Left forelimb (tissue), 1 donor: ENCODE results near the gene EIF4A2.
A peak's percentile ranks its signal among the peaks of the same experiment; 100 is the strongest.
"Not testable (repeated sequence)": the region's sequence is repeated elsewhere in the genome, so short reads cannot be mapped to it uniquely, and the experiment has no call there.

ENCODE experiments used
- DNase-seq: peaks from one replicate; pipeline ENCODE4 v3.0.0-alpha.2; 2018; ENCODE audit warnings: low spot score

Gene EIF4A2

GRCh38 chr3:186784820-186785494 lies 1.6 kb downstream of the EIF4A2 start:
- DNase-seq = no peak

- no peak for DNase-seq
Observed at GRCh38 chr3:186785495-186786018, 2.2 kb downstream of the EIF4A2 start.

GRCh38 chr3:186786922-186787321 lies 3.5 kb downstream of the EIF4A2 start:
- no peak for DNase-seq

GRCh38 chr3:186787642-186788481 lies 4.5 kb downstream of the EIF4A2 start:
- DNase-seq = no peak

GRCh38 chr3:186788482-186789370 lies 5.3 kb downstream of the EIF4A2 start:
- no peak for DNase-seq

- DNase-seq = no peak
Observed at GRCh38 chr3:186789554-186790260, 6.3 kb downstream of the EIF4A2 start.

- DNase-seq = no peak
Observed at GRCh38 chr3:186790261-186790981, 7.0 kb downstream of the EIF4A2 start.

- DNase-seq = no peak
Observed at GRCh38 chr3:186798239-186798874, 15.0 kb downstream of the EIF4A2 start.

GRCh38 chr3:186800285-186800684 lies 16.9 kb downstream of the EIF4A2 start:
- DNase-seq = no peak

- DNase-seq = no peak
Observed at GRCh38 chr3:186802701-186803100, 19.3 kb downstream of the EIF4A2 start.

GRCh38 chr3:186803447-186803846 lies 20.1 kb downstream of the EIF4A2 start:
- not testable (repeated sequence) for DNase-seq

GRCh38 chr3:186806089-186807055 lies 23.0 kb downstream of the EIF4A2 start, which contains the start of gene RFC4:
Gene RFC4, minus strand, starts transcription at chr3:186806482. Its CDS starts 1,769 bp downstream, at chr3:186804713.
- DNase-seq = peak; percentile 90

- DNase-seq = no peak
Observed at GRCh38 chr3:186807231-186807630, 23.9 kb downstream of the EIF4A2 start.

- no peak for DNase-seq
Observed at GRCh38 chr3:186810336-186810996, 27.1 kb downstream of the EIF4A2 start.

GRCh38 chr3:186811313-186811712 lies 27.9 kb downstream of the EIF4A2 start:
- not testable (repeated sequence) for DNase-seq

GRCh38 chr3:186814100-186814499 lies 30.7 kb downstream of the EIF4A2 start:
- DNase-seq = no peak

- DNase-seq = no peak
Observed at GRCh38 chr3:186815435-186815834, 32.1 kb downstream of the EIF4A2 start.

- DNase-seq = no peak
Observed at GRCh38 chr3:186818516-186818915, 35.1 kb downstream of the EIF4A2 start.
